BLaER1 treated with 17β-estradiol and CSF1 and Interleukin-3, amounts not matched to agents 10 nM and 100 nM (cell line): ENCODE data around the gene P4HA2.

ENCODE experiments used
- H3K27ac ChIP-seq, 11 experiments: shearing (Covaris generic); formaldehyde crosslinking; 2 replicates each; pipeline ENCODE4 v1.8.1; 2022
- H3K27me3 ChIP-seq, 11 experiments: shearing (Covaris generic); formaldehyde crosslinking; 2 replicates each; pipeline ENCODE4 v1.8.1; 2022
- H3K36me3 ChIP-seq, 11 experiments: shearing (Covaris generic); formaldehyde crosslinking; 2 replicates each; pipeline ENCODE4 v1.8.1; 2022
- H3K4me1 ChIP-seq, 10 experiments: shearing (Covaris generic); formaldehyde crosslinking; 2 replicates each; pipeline ENCODE4 v1.8.1; 2022
- H3K4me2 ChIP-seq, 11 experiments: shearing (Covaris generic); formaldehyde crosslinking; 2 replicates each; pipeline ENCODE4 v1.8.1; 2022
- H3K4me3 ChIP-seq, 10 experiments: shearing (Covaris generic); formaldehyde crosslinking; 2 replicates each; pipeline ENCODE4 v1.8.1; 2022
- H3K9ac ChIP-seq, 11 experiments: shearing (Covaris generic); formaldehyde crosslinking; 2 replicates each; pipeline ENCODE4 v1.8.1; 2022
- H3K9me3 ChIP-seq, 11 experiments: shearing (Covaris generic); formaldehyde crosslinking; replicated peaks in 1 of 11; 2 replicates each; pipeline ENCODE4 v1.8.1; 2022
- H4K20me1 ChIP-seq, 11 experiments: shearing (Covaris generic); formaldehyde crosslinking; 2 replicates each; pipeline ENCODE4 v1.8.1; 2022
- Cebpa-rat ChIP-seq, 11 experiments: shearing (Covaris generic); IDR thresholded peaks; 2 replicates each; pipeline ENCODE4 v1.8.1; 2022

The P4HA2 gene

DNA sequence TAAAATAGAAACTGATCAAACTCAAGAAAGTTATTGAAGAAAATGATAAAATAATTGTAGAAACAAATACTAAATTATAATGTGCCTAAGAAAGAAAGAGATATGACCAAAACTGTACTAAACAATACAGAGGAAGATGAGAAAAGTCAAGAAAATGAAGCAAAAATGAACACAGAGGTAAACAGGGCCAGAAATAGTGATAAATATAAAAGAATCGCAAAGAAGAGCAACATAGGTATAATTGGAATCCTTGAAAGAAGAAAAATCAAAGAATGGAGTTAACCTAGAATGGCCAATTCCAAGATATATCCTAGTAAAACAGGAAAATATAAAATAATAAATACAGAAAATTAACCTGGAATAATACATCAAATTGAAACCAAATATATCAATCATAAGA lies 84.5 kb downstream of the P4HA2 start:
- H3K9me3 ChIP-seq = peaks cover 16 to 48% (median 27%) of the 10 kb centered on the region in 11 experiments
- no peak overlapping the region for H3K4me3 ChIP-seq
- no peaks in the 10 kb centered on the region for H4K20me1 ChIP-seq
- H3K36me3 ChIP-seq = no peaks in the 10 kb centered on the region
- no peak overlapping the region for H3K4me2 ChIP-seq
- H3K27me3 ChIP-seq = no peaks in the 10 kb centered on the region
- H3K9ac ChIP-seq = no peak overlapping the region
- H3K4me1 ChIP-seq = no peaks in the 10 kb centered on the region
- no peak for TF ChIP-seq Cebpa-rat (IDR thresholded peaks at IDR 0.05)
- H3K27ac ChIP-seq = no peak overlapping the region

DNA sequence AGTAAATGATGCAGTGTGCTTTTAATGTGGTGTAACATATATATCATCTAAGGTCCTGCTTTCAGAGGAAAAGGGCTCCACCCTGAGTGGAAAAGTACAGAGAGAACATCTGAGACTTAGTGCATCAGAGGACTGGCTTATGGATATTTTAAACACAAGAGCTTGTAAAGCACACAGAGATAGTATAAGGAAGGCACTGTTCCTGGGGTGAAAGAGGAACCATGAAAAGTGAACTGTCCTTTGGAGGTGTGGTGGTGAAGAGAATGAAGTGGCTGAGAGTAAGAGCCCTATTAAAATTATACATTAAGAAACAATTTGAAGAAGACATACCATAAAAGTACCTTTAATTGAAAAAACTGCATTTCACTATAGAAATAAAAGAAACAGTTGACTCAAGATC lies 85.2 kb downstream of the P4HA2 start:
- H3K9ac ChIP-seq = no peak overlapping the region
- no peak overlapping the region for H3K27ac ChIP-seq
- H3K4me3 ChIP-seq = no peak overlapping the region
- H4K20me1 ChIP-seq = no peaks in the 10 kb centered on the region
- H3K4me2 ChIP-seq = no peak overlapping the region
- TF ChIP-seq Cebpa-rat (IDR thresholded peaks at IDR 0.05) = no peak
- H3K4me1 ChIP-seq = no peaks in the 10 kb centered on the region
- no peaks in the 10 kb centered on the region for H3K36me3 ChIP-seq
- H3K27me3 ChIP-seq = no peaks in the 10 kb centered on the region
- H3K9me3 ChIP-seq = peaks cover 16 to 48% (median 27%) of the 10 kb centered on the region in 11 experiments
